GM18507 (cell line): ENCODE measurements around the gene ANKRD17.
"Not testable (repeated sequence)": the region's sequence is repeated elsewhere in the genome, so short reads cannot be mapped to it uniquely, and the experiment has no call there.

Experiments
- DNase-seq: peaks from one replicate; pipeline ENCODE4 v3.0.0; 2011; ENCODE audit warnings: low read depth; ENCODE audit not compliant: insufficient read length; ENCODE audit errors: extremely low spot score
- FAIRE-seq: peaks from 2 replicates; lab custom pipeline; 2011; peaks lifted over from hg19 to GRCh38; lab: Jason Lieb, UNC

The ANKRD17 gene, protein sequence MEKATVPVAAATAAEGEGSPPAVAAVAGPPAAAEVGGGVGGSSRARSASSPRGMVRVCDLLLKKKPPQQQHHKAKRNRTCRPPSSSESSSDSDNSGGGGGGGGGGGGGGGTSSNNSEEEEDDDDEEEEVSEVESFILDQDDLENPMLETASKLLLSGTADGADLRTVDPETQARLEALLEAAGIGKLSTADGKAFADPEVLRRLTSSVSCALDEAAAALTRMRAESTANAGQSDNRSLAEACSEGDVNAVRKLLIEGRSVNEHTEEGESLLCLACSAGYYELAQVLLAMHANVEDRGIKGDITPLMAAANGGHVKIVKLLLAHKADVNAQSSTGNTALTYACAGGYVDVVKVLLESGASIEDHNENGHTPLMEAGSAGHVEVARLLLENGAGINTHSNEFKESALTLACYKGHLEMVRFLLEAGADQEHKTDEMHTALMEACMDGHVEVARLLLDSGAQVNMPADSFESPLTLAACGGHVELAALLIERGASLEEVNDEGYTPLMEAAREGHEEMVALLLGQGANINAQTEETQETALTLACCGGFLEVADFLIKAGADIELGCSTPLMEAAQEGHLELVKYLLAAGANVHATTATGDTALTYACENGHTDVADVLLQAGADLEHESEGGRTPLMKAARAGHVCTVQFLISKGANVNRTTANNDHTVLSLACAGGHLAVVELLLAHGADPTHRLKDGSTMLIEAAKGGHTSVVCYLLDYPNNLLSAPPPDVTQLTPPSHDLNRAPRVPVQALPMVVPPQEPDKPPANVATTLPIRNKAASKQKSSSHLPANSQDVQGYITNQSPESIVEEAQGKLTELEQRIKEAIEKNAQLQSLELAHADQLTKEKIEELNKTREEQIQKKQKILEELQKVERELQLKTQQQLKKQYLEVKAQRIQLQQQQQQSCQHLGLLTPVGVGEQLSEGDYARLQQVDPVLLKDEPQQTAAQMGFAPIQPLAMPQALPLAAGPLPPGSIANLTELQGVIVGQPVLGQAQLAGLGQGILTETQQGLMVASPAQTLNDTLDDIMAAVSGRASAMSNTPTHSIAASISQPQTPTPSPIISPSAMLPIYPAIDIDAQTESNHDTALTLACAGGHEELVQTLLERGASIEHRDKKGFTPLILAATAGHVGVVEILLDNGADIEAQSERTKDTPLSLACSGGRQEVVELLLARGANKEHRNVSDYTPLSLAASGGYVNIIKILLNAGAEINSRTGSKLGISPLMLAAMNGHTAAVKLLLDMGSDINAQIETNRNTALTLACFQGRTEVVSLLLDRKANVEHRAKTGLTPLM (N-terminal part only)

DNA sequence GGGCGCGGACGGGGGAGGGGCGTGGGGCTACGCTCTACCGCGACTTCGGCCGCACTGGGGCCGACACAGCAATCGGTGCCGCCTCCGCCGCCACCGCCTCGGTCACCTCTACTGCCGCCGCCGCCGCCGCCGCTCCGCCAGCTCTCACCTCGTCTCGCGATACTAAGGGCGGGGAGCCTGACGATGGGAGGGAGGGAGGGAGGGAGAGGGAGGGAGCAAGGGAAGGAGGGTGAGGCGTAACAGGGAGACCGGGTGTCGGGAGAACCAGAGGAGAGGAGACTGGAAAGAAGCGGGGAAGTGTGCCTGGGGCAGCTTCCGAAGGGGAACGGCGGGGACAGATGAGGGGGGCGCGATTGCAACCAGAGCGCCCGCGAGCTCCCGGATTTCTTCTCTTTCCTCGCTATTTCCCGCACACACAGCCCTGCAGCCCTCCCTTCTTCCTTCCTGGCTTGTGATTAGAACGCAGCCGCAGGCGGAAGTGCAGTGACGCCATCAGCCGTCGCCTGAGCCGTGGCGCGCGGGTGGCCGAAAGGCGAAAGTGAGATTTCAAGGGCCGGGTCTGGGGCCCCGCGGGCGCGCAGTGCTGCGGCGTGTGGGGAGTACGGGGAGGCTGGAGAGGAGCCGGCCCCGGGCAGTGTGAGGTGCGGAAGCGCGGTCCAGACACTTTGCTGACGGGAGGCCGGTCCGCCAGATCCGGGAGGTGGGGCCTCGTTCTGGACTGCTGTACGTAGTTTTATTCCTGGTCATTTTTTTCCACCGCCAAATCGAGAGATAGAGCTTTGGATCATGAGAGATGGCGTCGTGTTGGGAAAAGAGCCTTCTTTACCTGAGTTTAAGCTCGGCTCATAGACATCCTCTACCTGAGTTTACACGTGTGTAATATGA lies at the start of gene ANKRD17:
Gene ANKRD17 (minus strand): TSS at position 113 of the 885 bp plus-strand sequence. CDS start 130 bp downstream, outside the sequence.
- peak; percentile 65 for DNase-seq
- peak; percentile 92 for FAIRE-seq

DNA sequence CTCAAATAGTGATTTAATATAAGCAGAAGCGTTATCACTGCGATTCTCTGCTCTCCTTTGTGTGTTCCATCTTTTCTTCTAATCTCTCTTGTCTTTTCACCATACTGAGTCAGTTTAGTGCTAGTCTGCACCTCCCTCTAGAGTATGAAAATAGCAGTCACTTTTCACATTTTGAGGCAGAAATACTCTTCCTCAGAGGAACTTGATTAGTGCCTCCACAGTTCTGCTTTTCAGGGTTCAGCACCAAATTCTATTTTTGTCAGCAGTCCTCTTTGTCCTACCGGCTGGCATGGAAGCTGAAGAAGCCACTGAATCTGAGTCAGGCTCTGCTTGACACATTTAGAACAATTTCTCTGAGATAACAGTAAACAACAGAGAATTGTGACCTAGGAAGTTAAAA lies 49.7 kb upstream of the ANKRD17 start:
- no peak for DNase-seq
- FAIRE-seq = peak; percentile 44

DNA sequence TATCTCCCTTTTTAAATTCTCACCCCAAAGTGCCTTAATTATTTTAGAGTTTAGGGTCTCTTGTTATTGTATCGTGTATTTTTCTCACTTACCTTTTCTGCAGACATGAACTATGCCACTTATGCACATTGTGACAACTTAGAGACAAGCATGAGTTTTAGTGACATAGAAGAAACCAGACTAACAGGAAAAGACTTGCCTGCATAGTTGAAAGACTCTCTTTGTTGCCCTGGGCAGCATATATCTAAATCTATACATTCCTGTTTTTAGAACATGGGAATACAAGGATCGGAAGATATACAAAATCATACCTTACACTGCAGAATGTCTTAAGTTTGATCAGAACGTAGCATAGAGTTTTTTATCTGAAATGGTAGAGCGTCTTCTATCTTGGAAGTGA lies 45.1 kb upstream of the ANKRD17 start:
- DNase-seq (no peak), FAIRE-seq (no peak)

DNA sequence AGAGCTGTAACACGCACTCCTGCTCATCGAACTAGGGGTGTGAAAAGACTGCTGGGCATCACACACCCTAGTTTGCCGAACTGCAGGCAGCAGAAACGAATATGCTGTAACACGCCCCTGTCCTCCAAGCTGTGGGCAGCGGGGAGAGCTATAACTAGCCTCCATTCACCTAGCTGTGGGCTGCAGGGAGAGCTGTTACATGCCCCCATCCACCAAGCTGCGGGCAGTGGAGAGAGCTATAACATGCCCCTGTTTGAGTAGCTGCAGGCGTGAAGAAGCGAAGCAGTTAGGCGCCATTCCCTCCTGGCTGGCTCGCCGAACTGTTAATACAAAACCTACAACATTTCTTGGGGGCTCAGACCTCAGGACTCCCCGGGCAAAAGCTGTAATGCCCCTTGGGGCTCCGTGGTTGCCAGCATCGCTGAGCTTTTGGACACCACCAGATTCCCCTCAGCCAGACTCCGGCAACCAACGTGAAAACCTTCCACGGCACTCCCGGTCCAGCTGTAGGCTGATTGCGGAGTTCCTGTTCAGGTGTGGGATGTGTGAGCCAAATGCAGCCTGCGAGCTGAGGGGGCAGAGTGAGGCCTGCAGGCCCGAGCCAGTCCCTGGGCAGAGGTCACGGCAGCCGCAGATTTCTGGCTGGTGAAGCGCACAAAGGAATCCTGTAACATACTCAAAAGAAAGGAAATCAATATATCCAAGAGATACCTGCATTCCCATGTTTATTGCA lies 41.1 kb upstream of the ANKRD17 start:
- FAIRE-seq = no peak
- DNase-seq = no peak

DNA sequence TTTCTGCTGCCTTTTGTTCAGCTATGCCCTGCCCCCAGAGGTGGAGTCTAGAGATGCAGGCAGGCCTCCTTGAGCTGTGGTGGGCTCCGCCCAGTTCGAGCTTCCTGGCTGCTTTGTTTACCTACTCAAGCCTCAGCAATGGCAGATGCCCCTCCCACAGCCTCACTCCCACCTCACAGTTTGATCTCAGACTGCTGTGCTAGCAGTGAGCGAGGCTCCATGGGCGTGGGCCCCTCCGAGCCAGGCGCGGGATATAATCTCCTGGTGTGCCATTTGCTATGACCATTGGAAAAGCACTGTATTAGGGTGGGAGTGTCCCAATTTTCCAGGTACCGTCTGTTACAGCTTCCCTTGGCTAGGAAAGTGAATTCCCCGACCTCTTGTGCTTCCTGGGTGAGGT lies 34.1 kb upstream of the ANKRD17 start:
- not testable (repeated sequence) for FAIRE-seq, DNase-seq

DNA sequence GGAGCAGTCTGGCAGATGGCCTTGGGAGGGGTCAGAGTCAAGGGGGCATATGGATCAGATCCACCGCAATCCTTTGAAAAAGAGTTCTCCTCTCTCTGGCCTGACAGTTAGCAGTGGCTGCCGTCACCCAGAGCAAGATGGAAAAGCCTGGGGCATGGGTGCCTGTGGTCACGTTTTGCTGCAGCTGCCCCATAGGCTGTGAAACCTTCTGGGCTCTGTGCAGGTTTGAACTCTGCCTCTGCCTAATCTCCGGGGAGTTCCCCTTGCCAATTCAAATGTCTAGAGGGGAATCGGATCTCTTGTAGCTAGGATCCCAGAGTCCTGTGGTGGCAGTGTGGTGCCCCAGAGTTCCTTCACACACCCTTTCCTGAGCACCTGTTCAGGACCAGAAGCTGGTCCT lies 23.4 kb upstream of the ANKRD17 start:
- FAIRE-seq (no peak), DNase-seq (no peak)

DNA sequence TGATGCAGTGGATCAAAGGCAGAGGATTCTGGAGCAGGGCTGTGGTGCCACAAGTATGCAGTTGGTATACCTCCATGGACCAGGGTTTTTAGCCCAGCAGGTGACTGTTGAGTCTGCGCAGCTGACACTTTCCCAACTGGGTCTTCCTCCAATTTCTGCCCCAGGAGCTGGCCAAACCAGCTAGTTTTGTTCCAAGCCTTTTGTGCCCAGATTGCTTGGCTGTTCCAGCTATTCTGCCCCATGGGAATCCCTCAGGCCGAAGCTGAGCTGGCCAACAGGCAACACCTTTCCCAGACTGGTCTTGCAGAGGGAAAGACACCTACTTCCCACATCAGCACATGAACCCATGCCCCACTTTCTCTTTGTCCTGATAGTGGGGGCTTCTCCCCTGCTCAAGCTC lies 22.8 kb upstream of the ANKRD17 start:
- DNase-seq = no peak
- FAIRE-seq = no peak

DNA sequence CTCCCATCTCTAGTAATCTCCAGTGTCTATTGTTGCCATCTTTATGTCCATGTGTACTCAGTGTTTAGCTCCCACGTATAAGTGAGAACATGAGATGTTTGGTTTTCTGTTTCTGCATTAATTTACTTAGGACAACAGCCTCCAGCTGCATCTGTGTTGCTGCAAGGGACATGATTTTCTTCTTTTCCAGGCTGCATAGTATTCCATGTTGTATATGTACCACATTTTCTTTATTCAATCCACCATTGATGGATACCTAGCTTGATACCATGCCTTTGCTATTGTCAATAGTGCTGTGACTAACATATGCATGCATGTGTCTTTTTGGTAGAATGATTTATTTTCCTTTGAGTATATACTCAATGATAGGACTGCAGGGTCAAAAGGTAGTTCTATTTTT lies 18.6 kb upstream of the ANKRD17 start:
- no peak for FAIRE-seq

DNA sequence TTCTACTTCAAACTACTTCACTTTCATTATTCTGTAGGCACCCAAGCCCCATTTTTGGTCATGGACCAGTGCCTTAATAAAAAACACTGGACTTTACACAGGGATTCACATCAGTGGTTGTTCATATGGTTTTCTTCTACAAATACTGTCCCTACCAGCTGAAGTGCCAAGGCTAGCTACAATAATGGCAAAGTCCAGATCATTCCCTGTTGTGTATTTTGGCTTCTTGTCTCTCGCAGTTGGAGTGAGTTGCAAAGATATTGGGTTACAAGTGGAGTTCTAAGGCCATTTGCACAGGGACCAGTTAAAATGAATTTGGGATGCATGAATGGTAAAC lies 16.7 kb upstream of the ANKRD17 start:
- DNase-seq = no peak
- FAIRE-seq = no peak

More for the DNA sequence above, 18.6 kb upstream of the ANKRD17 start:
- DNase-seq = no peak

DNA sequence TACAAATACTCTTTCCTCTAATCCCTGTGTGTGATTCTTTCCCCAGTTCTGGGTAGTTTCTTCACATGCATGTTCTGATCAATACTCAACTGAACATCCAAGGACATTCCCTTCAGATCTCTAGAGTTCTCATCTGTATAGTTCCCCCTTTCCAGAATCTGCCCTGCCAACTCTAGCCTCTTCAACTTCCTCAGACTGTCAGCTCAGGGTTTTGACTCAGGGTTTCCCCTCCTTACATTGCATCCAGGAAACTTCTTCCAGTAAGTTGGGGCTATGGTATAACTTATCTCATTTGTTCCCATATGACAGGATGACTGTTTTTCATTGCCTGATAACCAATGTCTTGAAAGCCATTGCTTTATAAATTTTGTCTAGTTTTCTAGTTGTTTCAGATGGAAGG lies 14.2 kb upstream of the ANKRD17 start:
- DNase-seq (no peak), FAIRE-seq (no peak)

DNA sequence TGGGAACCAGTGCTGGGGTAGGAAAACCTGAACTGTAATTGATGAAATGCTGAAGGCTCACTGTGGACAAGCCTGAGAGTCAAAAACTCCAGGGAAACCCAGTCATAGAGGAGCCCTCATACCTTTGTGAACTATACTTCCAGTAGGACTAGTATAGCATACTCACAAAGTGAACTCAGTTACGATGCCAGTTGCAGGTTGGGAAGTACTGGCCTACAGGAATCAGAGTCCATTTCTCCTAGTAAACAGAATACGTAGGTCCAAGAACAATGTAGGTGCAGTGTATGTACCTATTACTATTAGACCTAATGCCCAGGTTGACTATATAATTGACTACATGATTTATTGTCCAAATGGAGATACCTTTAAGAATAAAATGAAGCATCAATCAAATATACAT lies 8.5 kb upstream of the ANKRD17 start:
- DNase-seq (no peak), FAIRE-seq (no peak)

DNA sequence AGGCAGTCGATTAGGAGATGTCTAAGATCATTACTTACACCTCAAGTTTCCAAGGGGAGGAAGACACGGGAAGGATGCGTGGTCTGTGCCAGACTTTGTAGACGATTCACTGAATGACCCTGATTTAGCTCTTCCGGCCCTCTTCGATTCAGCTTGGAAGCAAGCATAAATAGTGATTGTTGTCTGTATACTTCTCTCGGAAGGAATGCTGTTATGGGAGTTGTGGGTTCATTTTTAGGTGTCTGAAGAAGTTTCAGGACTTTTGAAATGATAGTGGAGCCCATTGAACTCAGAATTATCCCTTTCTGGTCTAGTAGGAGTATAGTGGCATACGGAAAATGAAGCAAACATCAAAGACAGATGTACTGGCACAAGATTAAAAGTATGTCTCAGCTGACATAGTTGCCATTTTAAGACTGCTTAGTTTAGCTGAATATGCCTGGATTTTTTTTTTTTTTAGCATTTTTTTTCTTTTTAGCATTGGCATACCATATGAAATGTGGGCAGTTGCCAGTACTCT lies 1.0 kb upstream of the ANKRD17 start:
- DNase-seq (no peak), FAIRE-seq (peak; percentile 72)

DNA sequence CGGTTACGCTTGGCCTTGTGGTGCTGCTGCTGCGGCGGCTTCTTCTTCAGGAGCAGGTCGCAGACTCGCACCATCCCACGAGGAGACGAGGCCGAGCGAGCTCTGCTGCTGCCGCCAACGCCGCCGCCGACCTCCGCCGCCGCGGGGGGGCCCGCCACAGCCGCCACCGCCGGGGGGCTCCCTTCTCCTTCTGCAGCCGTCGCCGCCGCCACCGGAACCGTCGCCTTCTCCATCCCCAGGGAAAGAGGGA lies 237 bp downstream of the ANKRD17 start:
- DNase-seq (no peak), FAIRE-seq (no peak)

DNA sequence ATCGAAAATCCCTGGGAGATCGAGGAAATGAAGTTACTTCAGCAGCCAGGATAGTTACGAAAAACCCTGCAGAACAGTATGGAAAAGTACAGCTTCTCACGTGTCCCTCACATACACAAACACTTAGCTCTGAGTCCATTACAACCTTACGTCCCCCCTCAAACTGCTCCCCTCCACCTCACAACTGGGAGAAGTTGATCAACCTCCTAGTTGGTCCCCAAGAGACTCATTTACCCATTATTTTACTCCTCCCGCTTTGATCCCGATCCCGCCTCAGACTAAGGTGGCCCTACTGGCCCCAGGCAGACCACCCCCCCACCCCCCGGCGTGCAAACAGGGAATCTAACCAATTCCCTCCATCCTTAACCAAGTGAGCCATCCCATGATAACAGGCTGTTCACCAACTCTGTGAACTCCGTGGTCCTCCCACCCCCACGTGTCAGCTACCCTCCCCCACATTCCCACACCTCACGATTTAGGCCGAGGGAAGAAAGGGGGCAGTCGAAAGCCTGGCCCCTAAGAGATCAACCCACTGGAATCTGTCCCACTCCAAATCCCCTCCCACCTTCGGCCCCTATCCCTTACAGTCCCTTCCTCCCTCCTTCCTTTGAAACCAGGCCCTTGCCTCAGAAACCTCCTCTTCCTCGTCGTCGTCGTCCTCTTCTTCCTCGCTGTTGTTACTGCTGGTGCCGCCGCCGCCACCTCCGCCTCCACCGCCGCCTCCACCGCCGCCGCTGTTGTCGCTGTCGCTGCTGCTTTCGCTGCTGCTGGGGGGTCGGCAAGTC lies 755 bp downstream of the ANKRD17 start:
- no peak for DNase-seq
- no peak for FAIRE-seq

DNA sequence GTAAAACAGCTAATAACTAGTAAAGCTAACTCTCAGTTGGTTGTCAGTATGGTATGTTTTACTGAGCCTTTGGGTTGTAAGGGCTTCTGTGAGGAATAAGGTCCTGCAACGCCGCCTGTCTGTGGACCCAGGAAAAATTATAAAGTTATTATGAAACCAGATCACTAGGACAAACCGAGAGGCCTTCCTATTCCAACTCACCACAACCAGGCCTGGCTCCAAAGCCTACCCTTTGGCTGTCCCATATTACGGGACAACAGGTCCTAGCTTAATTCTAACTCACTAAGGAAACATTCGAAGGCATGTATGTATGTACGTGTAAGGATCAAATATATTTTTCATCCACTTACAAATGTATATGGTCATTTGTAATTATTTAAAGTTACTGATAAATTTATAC lies 1.4 kb downstream of the ANKRD17 start:
- DNase-seq (no peak), FAIRE-seq (peak; percentile 77)

DNA sequence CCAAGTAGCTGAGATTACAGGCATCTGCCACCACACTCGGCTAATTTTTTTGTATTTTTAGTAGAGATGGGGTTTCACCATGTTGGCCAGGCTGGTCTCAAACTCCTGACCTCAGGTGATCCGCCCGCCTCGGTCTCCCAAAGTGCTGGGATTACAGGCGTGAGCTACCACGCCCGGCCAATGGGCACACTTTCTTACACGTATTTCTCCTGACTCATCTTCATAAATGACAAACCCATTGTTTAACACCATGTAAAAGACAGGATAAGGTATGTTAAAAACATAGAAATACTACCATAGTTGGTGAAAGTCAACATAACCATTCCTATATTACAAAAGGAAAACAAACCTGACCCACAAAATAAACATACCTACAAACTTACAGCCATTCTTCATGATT lies 2.8 kb downstream of the ANKRD17 start:
- not testable (repeated sequence) for FAIRE-seq

DNA sequence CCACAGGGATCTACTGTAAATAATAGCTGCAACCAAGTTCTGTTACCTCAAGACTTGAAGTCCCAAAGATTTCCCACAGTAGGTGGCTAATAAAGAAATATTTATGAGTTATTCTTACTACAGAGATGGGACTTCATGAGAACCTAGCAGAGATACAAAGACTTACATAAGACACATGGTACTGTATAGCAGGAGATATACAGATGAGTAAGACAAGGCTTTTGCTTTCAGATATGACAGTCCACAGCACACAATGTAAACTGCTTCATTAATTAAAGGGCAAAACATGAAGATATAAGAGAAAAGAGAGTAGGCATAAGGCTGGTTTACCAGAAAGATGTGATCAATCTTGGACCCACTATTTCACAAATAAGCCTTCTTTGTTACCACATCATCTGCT lies 6.6 kb downstream of the ANKRD17 start:
- DNase-seq (no peak), FAIRE-seq (no peak)

More for the DNA sequence above, 2.8 kb downstream of the ANKRD17 start:
- DNase-seq = not testable (repeated sequence)

DNA sequence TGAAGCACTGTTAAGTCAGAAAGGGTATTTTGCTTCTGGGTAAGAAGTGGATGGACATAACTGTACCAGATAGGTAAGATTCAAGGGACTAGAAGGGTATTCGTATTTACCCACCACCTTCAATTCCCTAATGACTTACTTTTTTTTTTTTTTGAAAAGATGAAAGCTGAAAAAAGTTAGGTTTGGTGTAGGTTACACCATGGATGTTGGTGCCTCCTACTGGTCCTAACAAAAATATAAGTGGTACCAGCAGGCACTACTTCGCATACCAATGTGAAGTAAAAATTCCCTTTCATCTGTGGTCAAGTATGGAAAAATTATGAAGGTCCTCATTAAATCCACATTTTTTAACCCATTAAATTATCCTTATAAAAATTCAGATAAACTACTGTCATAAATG lies 7.2 kb downstream of the ANKRD17 start:
- FAIRE-seq (no peak), DNase-seq (no peak)
